GM19240 (cell line): ENCODE results near the gene IREB2.
"Not testable (repeated sequence)": the region's sequence is repeated elsewhere in the genome, so short reads cannot be mapped to it uniquely, and the experiment has no call there.

Experiments
- DNase-seq: peaks from one replicate; pipeline ENCODE4 v3.0.0; 2011; ENCODE audit warnings: low spot score; ENCODE audit not compliant: insufficient read length

The IREB2 gene, protein sequence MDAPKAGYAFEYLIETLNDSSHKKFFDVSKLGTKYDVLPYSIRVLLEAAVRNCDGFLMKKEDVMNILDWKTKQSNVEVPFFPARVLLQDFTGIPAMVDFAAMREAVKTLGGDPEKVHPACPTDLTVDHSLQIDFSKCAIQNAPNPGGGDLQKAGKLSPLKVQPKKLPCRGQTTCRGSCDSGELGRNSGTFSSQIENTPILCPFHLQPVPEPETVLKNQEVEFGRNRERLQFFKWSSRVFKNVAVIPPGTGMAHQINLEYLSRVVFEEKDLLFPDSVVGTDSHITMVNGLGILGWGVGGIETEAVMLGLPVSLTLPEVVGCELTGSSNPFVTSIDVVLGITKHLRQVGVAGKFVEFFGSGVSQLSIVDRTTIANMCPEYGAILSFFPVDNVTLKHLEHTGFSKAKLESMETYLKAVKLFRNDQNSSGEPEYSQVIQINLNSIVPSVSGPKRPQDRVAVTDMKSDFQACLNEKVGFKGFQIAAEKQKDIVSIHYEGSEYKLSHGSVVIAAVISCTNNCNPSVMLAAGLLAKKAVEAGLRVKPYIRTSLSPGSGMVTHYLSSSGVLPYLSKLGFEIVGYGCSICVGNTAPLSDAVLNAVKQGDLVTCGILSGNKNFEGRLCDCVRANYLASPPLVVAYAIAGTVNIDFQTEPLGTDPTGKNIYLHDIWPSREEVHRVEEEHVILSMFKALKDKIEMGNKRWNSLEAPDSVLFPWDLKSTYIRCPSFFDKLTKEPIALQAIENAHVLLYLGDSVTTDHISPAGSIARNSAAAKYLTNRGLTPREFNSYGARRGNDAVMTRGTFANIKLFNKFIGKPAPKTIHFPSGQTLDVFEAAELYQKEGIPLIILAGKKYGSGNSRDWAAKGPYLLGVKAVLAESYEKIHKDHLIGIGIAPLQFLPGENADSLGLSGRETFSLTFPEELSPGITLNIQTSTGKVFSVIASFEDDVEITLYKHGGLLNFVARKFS

DNA sequence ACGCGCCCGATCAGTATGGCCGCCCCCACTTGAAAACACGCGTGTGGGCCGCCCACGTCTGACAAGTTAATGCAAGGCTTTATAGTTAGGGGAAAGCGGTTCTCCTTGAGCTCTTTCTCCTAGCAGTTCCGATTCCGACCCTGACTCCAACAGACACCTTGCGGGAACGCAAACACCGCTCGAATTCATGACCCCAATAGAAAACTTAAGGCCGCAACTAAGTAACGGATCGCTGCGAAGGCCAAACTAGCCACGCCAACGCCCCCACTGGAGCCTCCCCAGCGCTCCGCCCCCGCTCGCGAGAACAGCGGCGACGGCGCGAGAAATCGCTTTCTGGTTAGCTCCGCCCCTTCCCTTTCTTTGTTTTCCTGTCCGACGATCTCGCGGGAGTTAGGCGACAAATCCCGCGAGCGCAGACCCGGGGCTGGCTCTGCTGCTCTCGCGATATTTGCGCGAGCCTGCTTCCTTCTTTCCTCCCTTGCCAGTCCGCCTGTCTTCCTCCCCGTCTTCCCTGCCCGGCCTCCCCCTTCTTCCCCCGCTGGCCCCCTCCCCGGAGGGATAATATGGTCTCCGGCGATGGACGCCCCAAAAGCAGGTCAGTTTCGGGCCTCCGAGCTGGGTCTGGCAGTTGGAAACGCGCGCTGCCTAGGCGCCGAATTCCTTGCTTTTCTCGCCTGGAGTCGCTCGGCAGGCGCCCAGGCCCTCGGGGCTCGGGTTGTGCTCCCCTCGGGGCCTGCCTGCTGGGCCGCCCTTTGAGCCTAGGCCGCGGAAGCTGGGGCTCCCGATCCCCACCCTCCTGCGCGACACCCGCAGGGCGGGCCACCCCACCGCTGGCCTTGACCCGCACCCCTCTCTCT, at the start of gene IREB2:
IREB2 (plus strand) TSS at position 455 of the 857 bp plus-strand sequence; CDS start at position 577, 122 bp downstream.
- peak; percentile 88 for DNase-seq

DNA sequence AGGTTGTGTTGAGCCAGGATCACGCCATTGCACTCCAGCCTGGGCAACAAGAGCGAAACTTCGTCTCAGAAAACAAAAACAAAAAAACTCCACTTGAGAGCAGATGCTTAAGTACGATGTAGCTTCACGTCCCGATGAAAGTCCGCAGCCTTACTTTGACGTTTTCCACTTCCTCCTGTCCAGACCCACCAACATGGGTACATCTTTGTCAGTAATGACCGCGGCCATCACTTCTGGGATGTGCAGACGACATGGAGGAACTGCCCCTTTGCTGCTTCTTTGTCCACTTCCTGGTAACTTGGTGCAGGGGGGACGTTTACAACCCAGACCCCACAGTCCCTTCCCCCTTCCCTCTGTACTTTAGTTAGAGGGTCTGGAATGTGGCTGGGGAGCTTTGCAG, 49.2 kb upstream of the IREB2 start:
- DNase-seq: no peak

DNA sequence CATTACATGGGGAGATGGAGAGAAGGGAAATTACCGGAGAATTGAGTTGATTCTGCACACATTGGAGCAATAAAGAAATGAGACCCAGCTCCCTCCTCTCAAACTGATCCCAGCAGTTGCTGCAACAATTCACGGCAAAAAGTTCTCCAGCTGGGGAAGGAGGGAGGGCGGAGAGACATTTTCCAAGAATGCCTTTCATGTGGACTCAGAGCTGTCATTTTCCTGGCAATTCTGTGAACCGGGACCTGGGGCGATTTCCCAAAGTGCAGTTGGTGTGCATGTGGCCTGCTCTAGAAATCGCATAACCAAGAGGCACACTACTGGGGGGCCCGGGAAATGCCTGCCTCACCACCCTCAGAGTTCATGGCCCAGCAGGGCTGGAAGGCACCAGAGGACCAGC, 48.7 kb upstream of the IREB2 start:
- DNase-seq: no peak

DNA sequence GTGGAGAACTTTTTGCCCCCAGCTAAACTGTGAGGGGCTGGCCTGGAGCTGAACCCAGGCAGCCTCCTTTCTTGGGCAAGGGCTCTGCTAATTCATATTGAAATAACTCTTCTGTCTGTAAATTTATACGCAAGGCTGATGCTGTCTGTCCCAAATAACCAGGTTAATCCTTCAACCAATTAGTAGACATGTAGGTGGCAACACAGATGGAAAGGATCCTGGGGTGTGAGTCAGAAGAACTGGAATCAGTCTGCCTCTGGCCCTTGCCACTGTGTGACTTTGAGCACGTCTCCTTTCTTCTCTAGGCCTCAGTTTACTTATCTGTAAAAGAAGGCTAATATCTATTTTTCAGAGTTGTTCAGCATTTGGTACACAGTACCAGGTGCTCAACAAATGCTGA, 48.3 kb upstream of the IREB2 start:
- no peak for DNase-seq

DNA sequence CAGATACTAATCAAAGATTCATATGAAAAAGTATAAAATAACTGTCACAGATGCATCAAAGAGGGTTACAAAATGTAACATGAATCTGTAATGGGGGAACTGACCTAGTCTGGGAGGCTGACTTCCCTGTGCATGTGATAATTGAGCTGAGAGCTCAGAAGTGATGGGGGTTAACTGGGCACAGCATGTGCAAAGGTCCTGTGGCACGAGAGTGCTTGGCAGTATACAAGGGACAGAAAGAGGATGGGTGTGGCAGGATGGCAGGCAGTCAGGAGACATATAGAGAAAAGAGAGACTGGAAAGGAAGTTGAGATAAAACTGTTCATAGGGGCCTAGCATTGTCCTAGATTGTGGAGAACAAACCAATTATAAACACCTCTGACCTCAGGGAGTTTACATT, 47.8 kb upstream of the IREB2 start:
- no peak for DNase-seq

DNA sequence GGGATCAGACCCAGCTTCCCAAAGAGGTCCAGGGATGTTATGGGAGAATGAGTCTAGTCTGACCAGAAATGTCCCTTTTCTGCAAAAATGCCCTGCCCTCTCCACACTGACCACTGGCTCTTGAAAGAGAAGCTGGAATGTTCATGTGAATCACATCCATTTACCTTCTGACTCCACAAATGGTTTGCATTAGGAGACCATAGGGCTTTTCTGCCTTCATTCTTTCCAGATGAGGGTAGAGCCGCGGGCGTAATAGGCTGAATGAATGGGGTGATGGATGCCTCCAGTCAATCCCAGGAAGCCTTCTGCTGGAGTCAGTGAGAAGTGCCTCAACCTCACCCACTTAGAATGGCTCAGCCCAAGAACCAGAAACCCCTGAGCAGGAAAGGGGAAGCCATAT, 47.2 kb upstream of the IREB2 start:
- no peak for DNase-seq

DNA sequence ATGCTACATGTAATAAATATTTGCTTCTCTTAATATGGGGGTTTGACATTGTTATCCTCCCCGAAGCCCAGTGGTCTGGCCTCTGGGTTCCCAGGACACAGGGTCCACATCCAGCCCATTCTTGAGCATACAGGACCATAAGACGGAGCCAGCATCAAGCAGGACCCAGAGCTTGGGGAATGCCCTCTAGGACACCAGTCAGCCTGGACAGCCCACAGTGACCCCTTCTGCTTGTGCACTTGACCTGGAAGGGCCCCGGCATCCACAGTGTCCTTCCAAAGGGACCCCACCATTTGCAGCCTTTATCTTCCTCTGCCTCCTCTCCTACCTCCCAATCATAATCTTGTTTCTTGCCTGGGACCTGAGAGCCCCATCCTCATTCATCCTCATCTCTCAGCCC, 46.2 kb upstream of the IREB2 start:
- no peak for DNase-seq

DNA sequence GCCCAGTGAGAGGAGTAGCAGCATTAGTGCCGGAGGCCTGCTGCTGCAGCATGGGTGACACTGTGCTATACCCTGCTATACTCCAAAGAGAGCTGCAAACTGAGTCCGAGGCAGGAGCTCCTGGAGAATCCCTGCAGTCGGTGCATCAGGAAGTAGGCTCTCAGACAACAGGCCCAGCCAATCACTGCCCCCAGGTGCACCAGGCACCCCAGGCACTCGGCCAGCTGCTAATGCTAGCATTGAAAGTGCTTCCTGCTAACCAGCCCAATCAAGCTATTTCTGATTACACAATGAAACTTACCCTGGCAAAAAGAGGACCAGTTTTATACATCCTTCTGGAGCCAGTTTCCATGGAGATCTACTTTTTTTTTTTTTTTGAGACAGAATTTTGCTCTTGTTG, 45.6 kb upstream of the IREB2 start:
- DNase-seq: no peak

DNA sequence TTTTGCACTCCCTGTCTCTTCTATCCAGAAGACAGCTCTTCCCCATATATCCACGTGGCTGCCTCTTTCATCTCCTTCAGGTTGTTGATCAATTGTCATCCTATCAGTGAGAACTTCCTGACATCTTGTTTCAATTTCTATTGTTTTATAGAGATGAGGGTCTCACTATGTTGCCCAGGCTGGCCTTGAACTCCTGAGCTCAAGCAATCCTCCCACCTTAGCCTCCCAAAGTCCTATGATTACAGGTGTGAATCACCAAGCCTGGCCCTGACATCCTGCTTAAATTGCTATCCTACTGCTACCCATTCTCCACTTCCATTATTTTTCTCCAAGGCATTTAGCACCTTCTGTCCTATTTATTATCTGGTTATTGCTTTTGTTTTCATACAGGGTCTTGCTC, 44.9 kb upstream of the IREB2 start:
- no peak for DNase-seq

DNA sequence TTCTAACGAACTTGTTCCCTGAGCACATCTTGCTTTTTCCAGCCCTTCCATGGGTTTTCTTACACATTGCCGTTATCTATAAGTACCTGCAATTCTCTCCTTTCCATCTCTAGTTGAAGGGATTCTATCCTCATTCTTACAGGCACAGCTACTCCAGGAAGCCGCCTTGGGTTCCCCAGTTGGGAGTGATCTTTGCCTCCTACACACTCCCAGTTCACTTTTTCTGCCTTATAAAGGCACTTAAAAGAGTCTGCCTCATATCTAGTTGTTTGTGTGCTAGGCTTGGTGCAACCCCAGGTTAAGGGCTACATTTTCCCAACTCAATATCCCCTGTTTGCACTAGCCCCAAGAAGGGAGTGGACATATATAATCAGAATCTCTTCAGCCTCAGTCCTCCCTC, 44.0 kb upstream of the IREB2 start:
- DNase-seq: no peak

DNA sequence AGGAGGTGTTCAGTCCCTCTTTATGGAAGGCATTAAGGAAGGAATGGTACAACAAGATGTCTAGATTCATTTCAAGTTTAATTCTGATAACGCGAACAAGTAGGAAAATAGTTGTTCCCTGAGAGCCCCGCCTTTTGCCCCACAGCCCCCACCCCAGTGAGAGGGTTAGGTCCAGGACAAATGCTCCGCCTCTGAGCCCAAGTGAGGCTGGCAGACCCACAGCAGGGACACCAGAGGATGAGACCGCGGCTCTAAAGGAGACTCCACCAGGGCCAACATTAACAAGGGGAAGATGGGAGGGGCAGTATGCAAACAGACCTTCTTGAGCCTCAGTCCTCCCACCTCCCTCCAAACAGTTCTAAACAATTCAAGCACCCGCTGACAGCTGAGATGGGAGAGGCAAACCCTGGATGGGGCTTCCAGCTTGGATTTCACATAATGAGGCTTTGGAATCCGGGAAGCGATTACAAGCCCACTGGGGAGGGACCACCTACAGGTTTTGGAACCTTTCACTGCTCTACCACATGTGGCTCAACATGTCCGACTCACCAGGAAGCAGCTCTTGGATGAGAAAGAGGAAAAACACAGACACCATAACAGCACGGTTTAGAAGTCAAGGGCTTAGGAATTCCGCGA, 42.9 kb upstream of the IREB2 start:
- no peak for DNase-seq

DNA sequence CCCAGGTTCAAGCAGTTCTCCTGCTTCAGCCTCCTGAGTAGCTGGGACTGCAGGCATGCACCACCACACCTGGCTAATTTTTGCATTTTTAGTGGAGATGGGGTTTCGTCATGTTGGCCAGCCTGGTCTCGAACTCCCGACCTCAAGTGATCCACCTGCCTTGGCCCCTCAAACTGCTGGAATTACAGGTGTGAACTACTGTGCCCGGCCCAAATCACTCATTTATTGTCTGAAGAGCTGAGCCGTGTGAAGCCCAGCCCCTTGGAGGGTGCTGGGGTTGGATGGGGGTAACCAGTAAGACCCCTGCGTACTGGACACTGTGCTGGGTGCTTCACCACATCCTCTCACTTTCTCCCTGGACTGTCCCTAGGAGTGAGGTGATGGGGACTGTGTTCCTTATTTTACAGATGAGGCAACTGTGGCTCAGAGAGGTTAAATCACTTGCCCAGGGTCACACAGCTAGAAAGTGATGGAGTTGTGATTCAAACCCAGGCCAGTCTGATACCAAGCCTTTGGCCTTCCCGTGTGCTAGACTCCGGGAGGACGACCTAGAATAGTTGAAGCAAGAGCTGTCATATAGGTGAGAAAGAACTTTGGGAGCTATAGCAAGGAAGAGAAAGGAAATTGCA, 41.7 kb upstream of the IREB2 start:
- DNase-seq: no peak

DNA sequence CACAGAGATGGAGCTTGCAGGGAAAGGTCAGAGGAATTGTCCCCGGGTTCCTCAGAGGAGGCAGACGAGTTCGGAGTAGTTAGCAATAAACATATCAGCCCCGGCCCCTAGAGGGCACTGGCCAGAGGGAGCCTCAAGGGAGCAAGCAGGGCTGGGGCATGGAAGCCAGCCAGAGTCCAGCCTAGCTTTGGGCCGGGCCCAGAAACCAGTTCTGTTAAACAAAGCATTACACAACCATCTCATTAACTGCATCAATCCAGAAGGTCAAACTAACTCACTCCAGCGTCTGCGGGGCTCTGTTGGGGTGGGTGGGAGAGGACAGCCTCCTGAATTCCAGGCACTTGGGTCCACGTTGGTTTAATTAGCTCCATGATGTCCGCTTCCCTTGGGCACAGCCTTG, 41.0 kb upstream of the IREB2 start:
- DNase-seq: no peak

DNA sequence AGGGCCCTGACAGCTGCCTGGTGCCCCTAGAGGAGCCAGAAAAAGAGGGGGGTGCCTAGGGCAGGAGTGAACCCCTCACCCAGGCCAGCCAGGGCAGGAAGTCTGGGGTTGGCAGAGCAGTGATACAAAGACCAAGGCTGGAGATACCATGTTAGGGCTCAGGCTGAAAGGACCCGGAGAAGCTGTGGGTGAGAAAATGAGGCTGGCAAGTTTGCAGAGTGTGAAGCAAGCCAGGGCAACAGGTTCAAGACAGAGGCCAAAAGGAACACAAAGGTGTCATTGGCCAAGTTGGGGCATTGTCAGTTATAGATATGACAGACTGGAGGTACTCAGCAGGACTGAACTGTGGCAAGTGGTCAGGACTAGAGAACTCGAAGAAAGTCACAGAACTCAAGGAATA, 40.6 kb upstream of the IREB2 start:
- DNase-seq: no peak

DNA sequence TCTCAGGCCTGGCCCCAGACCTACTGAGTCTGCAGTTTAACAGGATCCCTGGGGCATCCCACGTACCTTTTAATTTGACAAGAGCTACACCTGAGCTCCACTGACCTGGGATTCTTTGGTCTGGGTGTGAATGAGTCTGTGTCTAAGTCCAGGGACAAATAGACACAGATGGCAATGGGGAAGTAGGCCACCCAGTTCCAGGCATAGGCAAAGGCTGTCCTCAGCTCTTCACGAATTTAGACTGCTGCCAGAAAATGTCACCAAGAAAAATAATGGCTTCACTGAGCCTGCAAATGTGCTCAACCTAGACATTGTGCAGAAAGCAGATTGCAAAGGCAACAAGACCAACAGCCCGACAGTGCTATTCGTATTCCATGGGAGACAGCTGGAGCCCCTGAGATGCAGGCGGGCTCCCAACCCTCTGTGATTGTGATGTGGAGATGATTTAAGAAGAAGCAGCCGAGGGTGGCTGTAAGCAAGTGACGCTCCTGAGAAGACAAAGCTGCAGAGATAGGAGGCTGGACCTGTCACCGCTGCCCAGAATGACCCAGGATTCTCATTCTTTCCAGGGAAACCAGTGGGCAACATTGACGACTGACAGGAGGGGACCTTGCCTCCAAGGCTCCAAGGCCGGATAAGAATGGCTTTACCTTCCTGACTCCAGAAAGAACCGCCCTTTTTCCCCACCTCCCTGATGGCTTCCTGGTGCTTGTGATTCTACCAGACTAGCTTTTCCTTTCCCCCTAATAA, 39.8 kb upstream of the IREB2 start:
- no peak for DNase-seq

DNA sequence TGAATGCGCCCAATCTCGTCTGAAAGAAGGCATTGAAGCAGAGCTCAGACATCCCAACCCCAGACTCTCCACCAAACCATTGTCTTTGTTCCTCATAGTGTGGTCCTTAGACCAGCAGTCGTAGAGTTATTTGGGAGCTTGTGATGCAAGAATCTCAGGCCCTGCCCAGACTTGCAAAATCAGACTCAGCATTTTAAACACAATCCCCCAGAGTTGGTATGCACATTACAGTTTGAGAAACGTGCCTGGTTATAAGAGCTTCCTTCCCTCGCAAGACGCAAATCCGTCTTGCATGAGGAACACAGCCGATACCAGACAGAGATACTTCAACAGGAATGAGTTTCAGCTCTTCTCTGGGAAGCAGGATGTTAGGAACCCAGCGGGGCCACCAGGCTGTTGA, 38.9 kb upstream of the IREB2 start:
- no peak for DNase-seq

DNA sequence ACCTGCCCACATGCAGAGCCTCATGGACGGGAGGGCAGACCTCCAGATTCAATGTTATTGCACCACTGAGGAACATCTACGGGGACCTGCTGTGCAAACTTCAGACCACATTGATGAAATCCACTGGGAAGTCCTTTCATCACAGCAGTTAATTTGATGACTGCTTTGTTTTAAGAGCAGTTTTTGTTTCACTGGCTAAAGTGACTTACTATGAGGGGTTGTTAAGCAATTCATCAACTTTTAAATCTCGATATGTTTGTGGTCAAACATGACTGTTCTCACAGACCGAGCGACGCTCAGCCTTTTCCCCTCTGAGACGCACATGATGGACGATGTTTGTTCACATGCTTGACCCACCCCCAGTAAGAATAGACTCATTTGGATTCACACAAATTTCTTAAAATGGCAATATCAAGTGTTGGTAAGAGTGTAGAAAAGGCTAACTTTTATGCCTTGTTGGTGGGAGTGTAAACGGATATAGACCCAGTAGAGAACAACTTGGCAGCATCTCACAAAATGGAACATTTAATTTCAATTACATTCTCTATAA, 35.9 kb upstream of the IREB2 start:
- no peak for DNase-seq

DNA sequence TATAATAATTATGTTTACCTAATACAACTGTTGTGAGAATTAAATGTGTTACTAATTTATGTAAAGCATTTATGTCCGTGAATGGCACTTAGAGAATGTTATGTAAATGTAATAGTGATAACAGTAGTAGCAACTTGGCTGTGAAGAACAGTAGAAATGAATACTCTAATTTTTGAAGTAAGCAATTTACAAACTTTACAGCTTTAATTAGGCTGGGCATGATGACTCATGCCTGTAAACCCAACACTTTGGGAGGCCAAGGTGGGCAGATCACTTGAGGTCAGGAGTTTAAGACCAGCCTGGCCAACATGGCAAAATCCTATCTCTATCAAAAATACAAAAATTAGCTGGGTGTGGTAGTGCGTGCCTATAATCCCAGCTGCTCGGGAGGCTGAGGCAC, 33.9 kb upstream of the IREB2 start:
- DNase-seq: no peak

DNA sequence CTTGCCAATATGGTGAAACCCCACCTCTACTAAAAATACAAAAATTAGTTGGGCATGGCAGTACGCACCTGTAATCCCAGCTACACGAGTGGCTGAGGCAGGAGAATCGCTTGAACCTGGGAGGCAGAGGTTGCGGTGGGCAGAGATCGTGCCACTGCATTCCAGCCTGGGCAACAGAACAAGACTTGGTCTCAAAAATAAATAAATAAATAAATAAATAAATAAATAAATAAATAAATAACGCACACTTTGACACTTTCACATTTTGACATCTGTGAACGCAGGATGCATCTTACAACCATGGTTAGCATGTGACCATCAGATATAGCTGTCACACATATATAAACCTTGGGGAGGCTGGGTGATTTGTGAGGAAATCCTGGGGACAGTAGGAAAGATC, 33.2 kb upstream of the IREB2 start:
- not testable (repeated sequence) for DNase-seq
